Middle frontal gyrus (tissue), 1 donor: ENCODE data around the gene RBM38.
A peak's percentile ranks its signal among the peaks of the same experiment; 100 is the strongest.

Experiments
- DNase-seq: peaks from one replicate; pipeline ENCODE4 v3.0.0-alpha.2; 2015; ENCODE audit warnings: low spot score; ENCODE audit errors: extremely low spot score

Gene RBM38

GRCh38 chr20:57435105-57435497 lies 43.9 kb downstream of the RBM38 start:
- DNase-seq = no peak

- peak; percentile 15 for DNase-seq
Measured at GRCh38 chr20:57435498-57436222, 44.5 kb downstream of the RBM38 start.

- DNase-seq = no peak
Measured at GRCh38 chr20:57436223-57436545, 45.0 kb downstream of the RBM38 start.

- no peak for DNase-seq
Measured at GRCh38 chr20:57437267-57437666, 46.1 kb downstream of the RBM38 start.

GRCh38 chr20:57437672-57438330 lies 46.6 kb downstream of the RBM38 start:
- no peak for DNase-seq

GRCh38 chr20:57438552-57438951 lies 47.4 kb downstream of the RBM38 start:
- DNase-seq = no peak

- no peak for DNase-seq
Measured at GRCh38 chr20:57439432-57439831, 48.2 kb downstream of the RBM38 start.

GRCh38 chr20:57439993-57440392 lies 48.8 kb downstream of the RBM38 start:
- no peak for DNase-seq

GRCh38 chr20:57440678-57441509 lies 49.7 kb downstream of the RBM38 start:
- DNase-seq = peak; percentile 72

- DNase-seq = no peak
Measured at GRCh38 chr20:57441510-57442154, 50.4 kb downstream of the RBM38 start.

GRCh38 chr20:57442158-57442887 lies 51.1 kb downstream of the RBM38 start:
- no peak for DNase-seq

- no peak for DNase-seq
Measured at GRCh38 chr20:57442888-57443239, 51.7 kb downstream of the RBM38 start.

GRCh38 chr20:57443349-57444265 lies 52.4 kb downstream of the RBM38 start:
- no peak for DNase-seq

GRCh38 chr20:57444394-57445048 lies 53.3 kb downstream of the RBM38 start:
- DNase-seq = no peak

- no peak for DNase-seq
Measured at GRCh38 chr20:57445298-57445697, 54.1 kb downstream of the RBM38 start.

GRCh38 chr20:57445774-57446173 lies 54.6 kb downstream of the RBM38 start:
- no peak for DNase-seq

- no peak for DNase-seq
Measured at GRCh38 chr20:57448764-57449354, 57.7 kb downstream of the RBM38 start.

GRCh38 chr20:57449398-57450354 lies 58.5 kb downstream of the RBM38 start:
- DNase-seq = no peak
